PFSK-1 (cell line): ENCODE measurements around the gene ODAM.

Experiments used
- POLR2AphosphoS5 ChIP-seq: IDR thresholded peaks from 2 replicates; pipeline ENCODE4 v1.6.1; 2012; ENCODE audit warnings: low read depth, mild to moderate bottlenecking, control low read depth, low read length, moderate library complexity
- SIN3A ChIP-seq: IDR thresholded peaks from 2 replicates; pipeline ENCODE4 v1.6.1; 2012; ENCODE audit warnings: mild to moderate bottlenecking, low read length, moderate library complexity, borderline replicate concordance; ENCODE audit not compliant: insufficient read depth
- TAF1 ChIP-seq: IDR thresholded peaks from 2 replicates; pipeline ENCODE4 v1.6.1; 2012; ENCODE audit warnings: low read length, control low read depth, borderline replicate concordance; ENCODE audit not compliant: insufficient read depth
- TF ChIP-seq, protein P1 (sequence below), 2 experiments: IDR thresholded peaks; 2 replicates each; pipeline versions ENCODE4 v1.6.1 to v1.8.0; 2011 to 2012; ENCODE audit warnings: low read depth in 2 of 2, low read length in 2 of 2, control low read depth in 1 of 2, inconsistent platforms in 1 of 2, mild to moderate bottlenecking in 1 of 2, moderate library complexity in 1 of 2; ENCODE audit not compliant: insufficient read depth in 1 of 2

DNA sequence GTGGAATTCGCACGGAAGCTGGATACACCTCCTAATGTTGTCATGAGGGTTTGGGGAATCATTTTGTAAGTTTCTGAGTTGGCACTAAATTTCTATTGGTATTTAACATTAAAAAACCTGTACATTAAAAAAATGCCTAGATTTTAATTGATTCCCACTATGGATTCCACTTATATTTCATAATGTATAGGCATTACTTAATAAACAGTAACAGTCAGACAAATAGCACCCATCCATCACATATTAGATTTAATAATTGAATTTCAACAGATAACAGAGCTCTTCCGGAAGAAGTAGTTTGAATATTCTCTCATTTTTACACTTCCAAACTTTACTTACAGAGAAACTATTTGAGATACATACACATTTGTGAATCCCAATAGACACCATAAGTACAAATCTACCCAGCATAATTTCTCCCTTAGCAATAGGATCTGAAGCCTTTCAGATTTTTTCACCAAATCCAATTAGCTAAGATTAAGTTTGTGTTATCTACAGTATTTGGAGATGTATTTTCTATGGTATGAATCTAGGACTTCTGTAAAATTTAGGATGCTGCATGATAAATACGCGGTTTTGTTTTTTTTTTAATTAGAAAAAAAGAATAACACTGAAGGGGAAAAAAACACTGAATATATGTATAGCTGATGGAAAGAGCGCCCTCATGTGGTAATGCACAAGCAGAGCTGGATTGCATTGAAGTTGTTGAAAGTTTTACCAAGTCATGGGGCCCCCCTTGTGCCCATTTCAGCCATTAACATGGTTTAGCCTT is 12.2 kb upstream of the ODAM start:
- TF ChIP-seq POLR2AphosphoS5 (no peak), SIN3A (no peak), TAF1 (no peak)
- TF ChIP-seq, protein P1, sequence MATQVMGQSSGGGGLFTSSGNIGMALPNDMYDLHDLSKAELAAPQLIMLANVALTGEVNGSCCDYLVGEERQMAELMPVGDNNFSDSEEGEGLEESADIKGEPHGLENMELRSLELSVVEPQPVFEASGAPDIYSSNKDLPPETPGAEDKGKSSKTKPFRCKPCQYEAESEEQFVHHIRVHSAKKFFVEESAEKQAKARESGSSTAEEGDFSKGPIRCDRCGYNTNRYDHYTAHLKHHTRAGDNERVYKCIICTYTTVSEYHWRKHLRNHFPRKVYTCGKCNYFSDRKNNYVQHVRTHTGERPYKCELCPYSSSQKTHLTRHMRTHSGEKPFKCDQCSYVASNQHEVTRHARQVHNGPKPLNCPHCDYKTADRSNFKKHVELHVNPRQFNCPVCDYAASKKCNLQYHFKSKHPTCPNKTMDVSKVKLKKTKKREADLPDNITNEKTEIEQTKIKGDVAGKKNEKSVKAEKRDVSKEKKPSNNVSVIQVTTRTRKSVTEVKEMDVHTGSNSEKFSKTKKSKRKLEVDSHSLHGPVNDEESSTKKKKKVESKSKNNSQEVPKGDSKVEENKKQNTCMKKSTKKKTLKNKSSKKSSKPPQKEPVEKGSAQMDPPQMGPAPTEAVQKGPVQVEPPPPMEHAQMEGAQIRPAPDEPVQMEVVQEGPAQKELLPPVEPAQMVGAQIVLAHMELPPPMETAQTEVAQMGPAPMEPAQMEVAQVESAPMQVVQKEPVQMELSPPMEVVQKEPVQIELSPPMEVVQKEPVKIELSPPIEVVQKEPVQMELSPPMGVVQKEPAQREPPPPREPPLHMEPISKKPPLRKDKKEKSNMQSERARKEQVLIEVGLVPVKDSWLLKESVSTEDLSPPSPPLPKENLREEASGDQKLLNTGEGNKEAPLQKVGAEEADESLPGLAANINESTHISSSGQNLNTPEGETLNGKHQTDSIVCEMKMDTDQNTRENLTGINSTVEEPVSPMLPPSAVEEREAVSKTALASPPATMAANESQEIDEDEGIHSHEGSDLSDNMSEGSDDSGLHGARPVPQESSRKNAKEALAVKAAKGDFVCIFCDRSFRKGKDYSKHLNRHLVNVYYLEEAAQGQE (IDR thresholded peaks at IDR 0.05; ENCODE audit: insufficient read depth in 1 of 2, low read depth in 2 of 2, low read length in 2 of 2) = no peak
